ENCODE results near the gene CDH23. TPM values are rescaled to one million over a fixed set of nuclear protein-coding genes. Genes with fewer than 3 reads are reported as not detected.

CDH23 gene
- total RNA-seq, 1 experiment from 2014 or later = 2.1 TPM

- no peak for DNase-seq
These were observed 35.6 kb downstream of the CDH23 start for GRCh38 chr10:71432101-71432905.

GRCh38 chr10:71432956-71433767, 36.4 kb downstream of the CDH23 start:
- H3K4me2 ChIP-seq (ENCODE audit: low read depth, low read length, poor library complexity, severe bottlenecking) = no peak overlapping the region
- H3K36me3 ChIP-seq (ENCODE audit: insufficient read depth, low read length) = no peaks in the 10 kb centered on the region
- H3K27me3 ChIP-seq (ENCODE audit: low read length) = no peaks in the 10 kb centered on the region
- no peak for DNase-seq
- no peaks in the 10 kb centered on the region for H3K79me2 ChIP-seq (ENCODE audit: low read length)
- no peaks in the 10 kb centered on the region for H3K9me3 ChIP-seq (ENCODE audit: low read length)
- H3K4me1 ChIP-seq (ENCODE audit: low read length) = no peaks in the 10 kb centered on the region
- no peak overlapping the region for H3K4me3 ChIP-seq (ENCODE audit: low read length)
- H3K9ac ChIP-seq (ENCODE audit: low read length) = no peak overlapping the region
- no peaks in the 10 kb centered on the region for H3K9me2 ChIP-seq (replicated peaks; ENCODE audit: insufficient read depth, low read length)
- no peaks in the 10 kb centered on the region; the same call in 1 of the 2 replicates for H4K20me1 ChIP-seq (ENCODE audit: insufficient read depth, low read depth, low read length)
- H2AFZ ChIP-seq (ENCODE audit: low read length) = no peak overlapping the region
- no peak overlapping the region for H3K27ac ChIP-seq (ENCODE audit: low read length)

More at GRCh38 chr10:71432101-71432905, 35.6 kb downstream of the CDH23 start:
- no peaks in the 10 kb centered on the region for H3K9me2 ChIP-seq (replicated peaks; ENCODE audit: insufficient read depth, low read length)
- H3K36me3 ChIP-seq (ENCODE audit: insufficient read depth, low read length) = no peaks in the 10 kb centered on the region
- no peaks in the 10 kb centered on the region for H3K27me3 ChIP-seq (ENCODE audit: low read length)
- no peak overlapping the region for H3K4me2 ChIP-seq (ENCODE audit: low read depth, low read length, poor library complexity, severe bottlenecking)
- H3K79me2 ChIP-seq (ENCODE audit: low read length) = no peaks in the 10 kb centered on the region
- no peak overlapping the region for H3K9ac ChIP-seq (ENCODE audit: low read length)
- H2AFZ ChIP-seq (ENCODE audit: low read length) = no peak overlapping the region
- no peak overlapping the region for H3K27ac ChIP-seq (ENCODE audit: low read length)
- no peaks in the 10 kb centered on the region; the same call in 1 of the 2 replicates for H4K20me1 ChIP-seq (ENCODE audit: insufficient read depth, low read depth, low read length)
- no peak overlapping the region for H3K4me3 ChIP-seq (ENCODE audit: low read length)
- H3K4me1 ChIP-seq (ENCODE audit: low read length) = no peaks in the 10 kb centered on the region
- H3K9me3 ChIP-seq (ENCODE audit: low read length) = no peaks in the 10 kb centered on the region

GRCh38 chr10:71433768-71434744, 37.3 kb downstream of the CDH23 start:
- no peaks in the 10 kb centered on the region for H3K9me2 ChIP-seq (replicated peaks; ENCODE audit: insufficient read depth, low read length)
- H3K27ac ChIP-seq (ENCODE audit: low read length) = no peak overlapping the region
- H3K79me2 ChIP-seq (ENCODE audit: low read length) = no peaks in the 10 kb centered on the region
- H3K4me3 ChIP-seq (ENCODE audit: low read length) = no peak overlapping the region
- no peaks in the 10 kb centered on the region for H3K4me1 ChIP-seq (ENCODE audit: low read length)
- H3K36me3 ChIP-seq (ENCODE audit: insufficient read depth, low read length) = no peaks in the 10 kb centered on the region
- no peak overlapping the region for H3K4me2 ChIP-seq (ENCODE audit: low read depth, low read length, poor library complexity, severe bottlenecking)
- no peaks in the 10 kb centered on the region for H3K9me3 ChIP-seq (ENCODE audit: low read length)
- no peak overlapping the region for H3K9ac ChIP-seq (ENCODE audit: low read length)
- H4K20me1 ChIP-seq (ENCODE audit: insufficient read depth, low read depth, low read length) = no peaks in the 10 kb centered on the region; the same call in 1 of the 2 replicates
- H3K27me3 ChIP-seq (ENCODE audit: low read length) = no peaks in the 10 kb centered on the region
- no peak for DNase-seq
- no peak overlapping the region for H2AFZ ChIP-seq (ENCODE audit: low read length)

GRCh38 chr10:71434760-71435394, 38.2 kb downstream of the CDH23 start:
- Histone ChIP-seq H3K4me2 (ENCODE audit: low read depth, low read length, poor library complexity, severe bottlenecking) (no peak overlapping the region), H3K4me1 (ENCODE audit: low read length) (no peaks in the 10 kb centered on the region), H3K9me3 (ENCODE audit: low read length) (no peaks in the 10 kb centered on the region), H3K27ac (ENCODE audit: low read length) (no peak overlapping the region), H3K9me2 (replicated peaks; ENCODE audit: insufficient read depth, low read length) (no peaks in the 10 kb centered on the region), H3K27me3 (ENCODE audit: low read length) (no peaks in the 10 kb centered on the region), H3K36me3 (ENCODE audit: insufficient read depth, low read length) (no peaks in the 10 kb centered on the region), H2AFZ (ENCODE audit: low read length) (no peak overlapping the region), H3K79me2 (ENCODE audit: low read length) (no peaks in the 10 kb centered on the region), H3K4me3 (ENCODE audit: low read length) (no peak overlapping the region), H3K9ac (ENCODE audit: low read length) (no peak overlapping the region), H4K20me1 (ENCODE audit: insufficient read depth, low read depth, low read length) (no peaks in the 10 kb centered on the region; the same call in 1 of the 2 replicates)
- no peak for DNase-seq

GRCh38 chr10:71435571-71436267, 39.0 kb downstream of the CDH23 start:
- Histone ChIP-seq H3K27me3 (ENCODE audit: low read length) (no peaks in the 10 kb centered on the region), H3K9ac (ENCODE audit: low read length) (no peak overlapping the region), H3K4me2 (ENCODE audit: low read depth, low read length, poor library complexity, severe bottlenecking) (no peak overlapping the region), H3K4me1 (ENCODE audit: low read length) (no peaks in the 10 kb centered on the region), H3K27ac (ENCODE audit: low read length) (no peak overlapping the region), H3K9me3 (ENCODE audit: low read length) (no peaks in the 10 kb centered on the region), H2AFZ (ENCODE audit: low read length) (no peak overlapping the region), H4K20me1 (ENCODE audit: insufficient read depth, low read depth, low read length) (no peaks in the 10 kb centered on the region; the same call in 1 of the 2 replicates), H3K36me3 (ENCODE audit: insufficient read depth, low read length) (no peaks in the 10 kb centered on the region), H3K79me2 (ENCODE audit: low read length) (no peaks in the 10 kb centered on the region), H3K9me2 (replicated peaks; ENCODE audit: insufficient read depth, low read length) (no peaks in the 10 kb centered on the region), H3K4me3 (ENCODE audit: low read length) (no peak overlapping the region)
- no peak for DNase-seq

- no peaks in the 10 kb centered on the region; the same call in 1 of the 2 replicates for H4K20me1 ChIP-seq (ENCODE audit: insufficient read depth, low read depth, low read length)
- H3K36me3 ChIP-seq (ENCODE audit: insufficient read depth, low read length) = no peaks in the 10 kb centered on the region
- no peaks in the 10 kb centered on the region for H3K9me3 ChIP-seq (ENCODE audit: low read length)
- no peak overlapping the region for H3K4me2 ChIP-seq (ENCODE audit: low read depth, low read length, poor library complexity, severe bottlenecking)
- DNase-seq = no peak
- H3K27ac ChIP-seq (ENCODE audit: low read length) = no peak overlapping the region
- H3K9me2 ChIP-seq (replicated peaks; ENCODE audit: insufficient read depth, low read length) = no peaks in the 10 kb centered on the region
- H3K4me3 ChIP-seq (ENCODE audit: low read length) = no peak overlapping the region
- H3K4me1 ChIP-seq (ENCODE audit: low read length) = no peaks in the 10 kb centered on the region
- H3K9ac ChIP-seq (ENCODE audit: low read length) = no peak overlapping the region
- no peaks in the 10 kb centered on the region for H3K27me3 ChIP-seq (ENCODE audit: low read length)
- H2AFZ ChIP-seq (ENCODE audit: low read length) = no peak overlapping the region
- H3K79me2 ChIP-seq (ENCODE audit: low read length) = no peaks in the 10 kb centered on the region
These were observed 39.8 kb downstream of the CDH23 start for GRCh38 chr10:71436268-71437125.

All from Karpas-422 (cell line).